GM12878 (cell line): ENCODE results near the gene TUBB4B. TPM values are rescaled to one million over a fixed set of nuclear protein-coding genes. Genes with fewer than 3 reads are reported as not detected.

Experiments
- BCL11A ChIP-seq: IDR thresholded peaks from 2 replicates; pipeline ENCODE4 v1.6.1; 2011; ENCODE audit warnings: low read depth, low read length
- BCL3 ChIP-seq: IDR thresholded peaks from 2 replicates; pipeline ENCODE4 v1.6.1; 2011; ENCODE audit warnings: borderline replicate concordance, low read depth, mild to moderate bottlenecking, moderate library complexity, low read length; ENCODE audit not compliant: insufficient read depth, poor library complexity, severe bottlenecking
- DPF2 ChIP-seq: fragments of 450-650 bp; IDR thresholded peaks from 2 replicates; pipeline ENCODE4 v1.6.1; 2017; ENCODE audit warnings: mild to moderate bottlenecking
- HDAC6 ChIP-seq: fragments of 200-600 bp; sonication (generic); IDR thresholded peaks from one replicate; pipeline ENCODE4 v1.8.0; 2017; ENCODE audit warnings: antibody characterized with exemption; ENCODE audit not compliant: unreplicated experiment
- IKZF1 ChIP-seq: fragments of 450-650 bp; conservative IDR thresholded peaks from 2 replicates; pipeline ENCODE4 v1.6.1; 2017; ENCODE audit warnings: antibody characterized with exemption, mild to moderate bottlenecking
- MEF2A ChIP-seq: IDR thresholded peaks from 2 replicates; pipeline ENCODE4 v1.6.1; 2011; ENCODE audit warnings: low read depth, mild to moderate bottlenecking, low read length, moderate library complexity; ENCODE audit not compliant: insufficient read depth
- MEF2B ChIP-seq: fragments of 450-650 bp; IDR thresholded peaks from 2 replicates; pipeline ENCODE4 v1.6.1; 2018; ENCODE audit warnings: mild to moderate bottlenecking, moderate library complexity; ENCODE audit not compliant: partially characterized antibody, poor library complexity, severe bottlenecking
- MYB ChIP-seq: fragments of 150-350 bp; IDR thresholded peaks from 2 replicates; pipeline ENCODE4 v1.6.1; 2014; ENCODE audit warnings: mild to moderate bottlenecking, low read depth, low read length, borderline replicate concordance
- NBN ChIP-seq: fragments of 450-650 bp; IDR thresholded peaks from 2 replicates; pipeline ENCODE4 v1.6.1; 2016
- RAD21 ChIP-seq: IDR thresholded peaks from 2 replicates; pipeline ENCODE4 v1.6.1; 2011; ENCODE audit warnings: mild to moderate bottlenecking, low read depth, low read length, moderate library complexity; ENCODE audit not compliant: insufficient read depth
- RB1 ChIP-seq: fragments of 450-650 bp; formaldehyde crosslinking; IDR thresholded peaks from 2 replicates; pipeline ENCODE4 v1.6.1; 2017; ENCODE audit warnings: mild to moderate bottlenecking, borderline replicate concordance
- SIN3A ChIP-seq: IDR thresholded peaks from 2 replicates; pipeline ENCODE4 v1.6.1; 2012; ENCODE audit warnings: low read depth, low read length, improper control_type of control experiment
- SMAD1 ChIP-seq: fragments of 450-650 bp; IDR thresholded peaks from 2 replicates; pipeline ENCODE4 v1.6.1; 2018; ENCODE audit warnings: mild to moderate bottlenecking, low read depth; ENCODE audit not compliant: partially characterized antibody
- SMC3 ChIP-seq: IDR thresholded peaks from 2 replicates; pipeline ENCODE4 v1.6.1; 2011; ENCODE audit warnings: low read length, improper control_type of control experiment, borderline replicate concordance
- SPI1 ChIP-seq: IDR thresholded peaks from 2 replicates; pipeline ENCODE4 v1.6.1; 2011; ENCODE audit warnings: low read depth, mild to moderate bottlenecking, low read length, moderate library complexity, borderline replicate concordance; ENCODE audit not compliant: insufficient read depth
- TAF1 ChIP-seq: IDR thresholded peaks from 2 replicates; pipeline ENCODE4 v1.6.1; 2011; ENCODE audit warnings: mild to moderate bottlenecking, low read depth, low read length, borderline replicate concordance
- ZNF384 ChIP-seq: IDR thresholded peaks from 2 replicates; pipeline ENCODE4 v1.6.1; 2012; ENCODE audit warnings: low read depth, mild to moderate bottlenecking, low read length, improper control_type of control experiment, borderline replicate concordance
- ZNF622 ChIP-seq: fragments of 450-650 bp; IDR thresholded peaks from 2 replicates; pipeline ENCODE4 v1.6.1; 2017; ENCODE audit warnings: mild to moderate bottlenecking, inconsistent platforms
- polyA plus RNA-seq, 11 experiments: library from polyadenylated mRNA; depleted of rRNA in 4 of 11; unstranded in 6 of 11; stranded (reverse) in 5 of 11; fragments of >200 nt; fragmentation: Nextera tagmentation in 4 of 11; fragmentation: Illumina TruSeq in 1 of 11; extraction: Ambion mirVana in 4 of 11; extraction: Trizol in 1 of 11; gene quantifications; 1 replicate in 1 of 11; 2 replicates in 10 of 11; pipeline versions ENCODE4 v1.2.1 to v1.2.3, GENCODE V29; 2011 to 2016; ENCODE audit warnings: inconsistent platforms in 2 of 11, missing spikeins in 2 of 11, low read depth in 1 of 11
- total RNA-seq, 4 experiments: library from RNA; depleted of rRNA in 3 of 4; stranded (reverse); fragments of >200 nt in 3 of 4; fragmentation: Illumina TruSeq in 1 of 4; extraction: Trizol in 1 of 4; gene quantifications; 2 replicates each; pipeline versions ENCODE4 v1.2.1 to v1.2.3, GENCODE V29; 2013 to 2021
- TF ChIP-seq, protein P1 (sequence below): fragments of 450-650 bp; IDR thresholded peaks from 2 replicates; pipeline ENCODE4 v1.6.1; 2017; ENCODE audit warnings: antibody characterized with exemption, mild to moderate bottlenecking, moderate library complexity
- TF ChIP-seq, protein P2 (sequence below): fragments of 450-650 bp; IDR thresholded peaks from 2 replicates; pipeline ENCODE4 v1.6.1; 2016; ENCODE audit warnings: mild to moderate bottlenecking, moderate library complexity, borderline replicate concordance

The TUBB4B gene
- total and polyA plus RNA-seq, 10 of the 15 experiments (the other 5 are each of a cell fraction or from before 2014, with no cell fraction given): 23.0 to 532 (median 254) TPM

DNA sequence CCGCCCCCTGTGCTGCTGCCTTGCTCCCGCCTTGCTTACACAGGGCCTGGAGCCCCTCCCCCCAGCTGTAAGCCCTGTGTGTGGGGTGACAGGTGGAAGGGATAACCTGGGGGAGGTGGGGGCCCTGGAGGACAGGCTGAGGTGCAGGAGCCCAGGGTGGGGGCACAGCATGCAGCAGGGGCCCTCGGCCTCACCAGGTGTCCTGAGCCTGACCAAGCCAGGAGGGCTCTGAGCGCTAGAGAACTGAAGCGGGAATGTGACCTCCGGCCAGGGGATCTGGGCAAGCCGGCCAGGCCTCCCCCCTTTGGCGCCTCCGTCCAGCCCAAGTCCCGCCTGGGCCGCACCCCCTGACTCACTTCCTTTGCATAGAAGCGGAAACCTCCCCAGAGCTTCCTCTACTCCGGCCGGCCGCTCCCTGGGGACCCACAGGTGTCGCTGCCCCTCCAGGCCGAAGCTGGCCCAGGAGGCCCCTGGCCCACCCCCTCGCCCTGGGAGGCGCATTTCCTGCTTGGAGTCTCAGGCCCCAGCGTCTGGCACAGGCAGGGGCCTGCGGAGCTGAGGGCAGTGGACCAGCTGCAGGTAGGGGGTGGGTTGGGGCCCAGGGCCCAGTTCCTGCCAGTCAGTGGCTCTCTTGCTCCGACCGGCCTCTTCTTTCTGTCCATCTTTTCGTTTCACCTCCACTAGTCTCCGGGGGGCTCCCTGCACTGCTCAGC, 36.4 kb downstream of the TUBB4B start, which contains the start of gene TOR4A (continued):
- TF ChIP-seq, protein P1, sequence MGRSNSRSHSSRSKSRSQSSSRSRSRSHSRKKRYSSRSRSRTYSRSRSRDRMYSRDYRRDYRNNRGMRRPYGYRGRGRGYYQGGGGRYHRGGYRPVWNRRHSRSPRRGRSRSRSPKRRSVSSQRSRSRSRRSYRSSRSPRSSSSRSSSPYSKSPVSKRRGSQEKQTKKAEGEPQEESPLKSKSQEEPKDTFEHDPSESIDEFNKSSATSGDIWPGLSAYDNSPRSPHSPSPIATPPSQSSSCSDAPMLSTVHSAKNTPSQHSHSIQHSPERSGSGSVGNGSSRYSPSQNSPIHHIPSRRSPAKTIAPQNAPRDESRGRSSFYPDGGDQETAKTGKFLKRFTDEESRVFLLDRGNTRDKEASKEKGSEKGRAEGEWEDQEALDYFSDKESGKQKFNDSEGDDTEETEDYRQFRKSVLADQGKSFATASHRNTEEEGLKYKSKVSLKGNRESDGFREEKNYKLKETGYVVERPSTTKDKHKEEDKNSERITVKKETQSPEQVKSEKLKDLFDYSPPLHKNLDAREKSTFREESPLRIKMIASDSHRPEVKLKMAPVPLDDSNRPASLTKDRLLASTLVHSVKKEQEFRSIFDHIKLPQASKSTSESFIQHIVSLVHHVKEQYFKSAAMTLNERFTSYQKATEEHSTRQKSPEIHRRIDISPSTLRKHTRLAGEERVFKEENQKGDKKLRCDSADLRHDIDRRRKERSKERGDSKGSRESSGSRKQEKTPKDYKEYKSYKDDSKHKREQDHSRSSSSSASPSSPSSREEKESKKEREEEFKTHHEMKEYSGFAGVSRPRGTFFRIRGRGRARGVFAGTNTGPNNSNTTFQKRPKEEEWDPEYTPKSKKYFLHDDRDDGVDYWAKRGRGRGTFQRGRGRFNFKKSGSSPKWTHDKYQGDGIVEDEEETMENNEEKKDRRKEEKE: no peak
- TF ChIP-seq RB1: 0 out of 2 replicates have a peak, but pooled peaks have one; percentile 52
- peak; percentile 70; the same call in 1 of the 2 replicates for TF ChIP-seq SPI1
- peak; percentile 46 for TF ChIP-seq DPF2
- TF ChIP-seq MYB: no peak
- TF ChIP-seq MEF2B: peak; percentile 98
- TF ChIP-seq HDAC6: no peak
- TF ChIP-seq ZNF622: no peak
- TF ChIP-seq BCL11A: no peak; the same call in 1 of the 2 replicates
- TF ChIP-seq MEF2A: no peak
- TF ChIP-seq, protein P2, sequence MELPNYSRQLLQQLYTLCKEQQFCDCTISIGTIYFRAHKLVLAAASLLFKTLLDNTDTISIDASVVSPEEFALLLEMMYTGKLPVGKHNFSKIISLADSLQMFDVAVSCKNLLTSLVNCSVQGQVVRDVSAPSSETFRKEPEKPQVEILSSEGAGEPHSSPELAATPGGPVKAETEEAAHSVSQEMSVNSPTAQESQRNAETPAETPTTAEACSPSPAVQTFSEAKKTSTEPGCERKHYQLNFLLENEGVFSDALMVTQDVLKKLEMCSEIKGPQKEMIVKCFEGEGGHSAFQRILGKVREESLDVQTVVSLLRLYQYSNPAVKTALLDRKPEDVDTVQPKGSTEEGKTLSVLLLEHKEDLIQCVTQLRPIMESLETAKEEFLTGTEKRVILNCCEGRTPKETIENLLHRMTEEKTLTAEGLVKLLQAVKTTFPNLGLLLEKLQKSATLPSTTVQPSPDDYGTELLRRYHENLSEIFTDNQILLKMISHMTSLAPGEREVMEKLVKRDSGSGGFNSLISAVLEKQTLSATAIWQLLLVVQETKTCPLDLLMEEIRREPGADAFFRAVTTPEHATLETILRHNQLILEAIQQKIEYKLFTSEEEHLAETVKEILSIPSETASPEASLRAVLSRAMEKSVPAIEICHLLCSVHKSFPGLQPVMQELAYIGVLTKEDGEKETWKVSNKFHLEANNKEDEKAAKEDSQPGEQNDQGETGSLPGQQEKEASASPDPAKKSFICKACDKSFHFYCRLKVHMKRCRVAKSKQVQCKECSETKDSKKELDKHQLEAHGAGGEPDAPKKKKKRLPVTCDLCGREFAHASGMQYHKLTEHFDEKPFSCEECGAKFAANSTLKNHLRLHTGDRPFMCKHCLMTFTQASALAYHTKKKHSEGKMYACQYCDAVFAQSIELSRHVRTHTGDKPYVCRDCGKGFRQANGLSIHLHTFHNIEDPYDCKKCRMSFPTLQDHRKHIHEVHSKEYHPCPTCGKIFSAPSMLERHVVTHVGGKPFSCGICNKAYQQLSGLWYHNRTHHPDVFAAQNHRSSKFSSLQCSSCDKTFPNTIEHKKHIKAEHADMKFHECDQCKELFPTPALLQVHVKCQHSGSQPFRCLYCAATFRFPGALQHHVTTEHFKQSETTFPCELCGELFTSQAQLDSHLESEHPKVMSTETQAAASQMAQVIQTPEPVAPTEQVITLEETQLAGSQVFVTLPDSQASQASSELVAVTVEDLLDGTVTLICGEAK: peak; percentile 67; the same call in 1 of the 2 replicates
- TF ChIP-seq BCL3: no peak
- 0 out of 2 replicates have a peak, but pooled peaks have one; percentile 30 for TF ChIP-seq NBN
- TF ChIP-seq SIN3A: peak; percentile 67; the same call in 1 of the 2 replicates
- TF ChIP-seq SMC3: no peak
- 0 out of 2 replicates have a peak, but pooled peaks have one; percentile 20 for TF ChIP-seq TAF1
- no peak for TF ChIP-seq ZNF384
- 0 out of 2 replicates have a peak, but pooled peaks have one; percentile 1 for TF ChIP-seq RAD21
- peak; percentile 84 for TF ChIP-seq IKZF1
- TF ChIP-seq SMAD1: no peak
